GM18505 (cell line): ENCODE data around the gene RHCE.
"Not testable (repeated sequence)": the region's sequence is repeated elsewhere in the genome, so short reads cannot be mapped to it uniquely, and the experiment has no call there.

Source experiments
- ATAC-seq: cut with Tn5 transposase; IDR thresholded peaks from one replicate; pipeline ENCODE4 v1.9.1; 2021; ENCODE audit not compliant: unreplicated experiment
- POLR2A ChIP-seq: IDR thresholded peaks from 4 replicates; pipeline ENCODE4 v1.6.1; 2011; ENCODE audit warnings: borderline replicate concordance; ENCODE audit not compliant: insufficient read depth, insufficient read length; ENCODE audit errors: extremely low read depth

RHCE gene

DNA sequence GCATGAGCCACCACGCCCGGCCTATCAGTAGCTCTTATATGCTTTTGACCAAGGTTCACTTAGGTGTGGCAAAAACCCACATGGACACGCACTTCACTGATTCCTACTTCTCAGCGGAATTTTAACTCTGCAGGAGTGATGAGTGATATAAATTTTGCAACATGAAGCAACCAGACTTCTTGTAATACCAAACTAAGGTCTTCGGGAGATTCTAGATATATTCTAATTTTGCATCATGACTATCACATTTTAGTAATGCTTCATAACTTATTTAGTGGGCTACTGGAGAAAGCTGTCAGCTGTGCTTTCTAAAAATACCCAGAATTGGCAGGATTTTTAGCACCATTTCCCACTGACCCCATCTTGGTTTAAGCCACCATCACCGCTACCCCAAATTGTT lies 27.8 kb downstream of the RHCE start:
- no peak for TF ChIP-seq POLR2A
- ATAC-seq: no peak

DNA sequence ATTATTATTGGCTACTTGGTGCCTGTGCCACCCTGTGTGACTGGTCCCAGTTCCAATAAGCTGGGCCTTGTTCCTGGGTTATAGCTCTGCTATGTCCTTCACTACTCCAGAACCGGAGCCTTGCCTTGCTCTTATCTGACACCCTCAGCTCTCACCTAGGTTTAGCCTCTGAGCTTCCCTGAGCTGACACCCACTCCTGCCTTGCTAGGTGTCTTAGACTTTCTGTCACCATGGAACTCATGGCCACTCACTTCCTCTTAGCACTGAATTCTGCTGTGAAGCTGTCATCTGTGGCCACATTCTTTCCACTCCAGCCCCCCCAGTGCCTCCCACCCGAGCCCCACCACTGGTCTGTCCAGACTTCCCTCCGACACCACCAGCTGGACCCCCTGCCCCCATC lies 30.9 kb downstream of the RHCE start:
- ATAC-seq: not testable (repeated sequence)

DNA sequence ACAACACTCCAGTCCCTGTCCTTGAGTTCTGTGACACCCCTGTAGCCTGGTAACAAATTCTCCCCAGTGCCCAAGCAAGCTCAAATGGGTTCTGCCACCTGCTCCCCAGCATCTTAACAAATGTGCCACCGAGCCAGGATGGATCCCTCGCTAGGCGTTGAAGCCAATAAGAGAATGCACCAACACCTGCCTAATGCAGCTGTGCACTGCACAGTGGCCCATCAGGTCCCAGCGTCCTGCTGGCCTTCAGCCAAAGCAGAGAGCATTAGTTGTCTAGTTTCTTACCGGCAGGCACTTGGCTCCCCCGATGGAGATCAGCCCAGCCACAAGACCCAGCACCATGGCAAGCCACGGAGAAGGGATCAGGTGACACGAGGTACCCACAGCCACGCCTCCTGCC lies 31.9 kb downstream of the RHCE start:
- not testable (repeated sequence) for ATAC-seq

DNA sequence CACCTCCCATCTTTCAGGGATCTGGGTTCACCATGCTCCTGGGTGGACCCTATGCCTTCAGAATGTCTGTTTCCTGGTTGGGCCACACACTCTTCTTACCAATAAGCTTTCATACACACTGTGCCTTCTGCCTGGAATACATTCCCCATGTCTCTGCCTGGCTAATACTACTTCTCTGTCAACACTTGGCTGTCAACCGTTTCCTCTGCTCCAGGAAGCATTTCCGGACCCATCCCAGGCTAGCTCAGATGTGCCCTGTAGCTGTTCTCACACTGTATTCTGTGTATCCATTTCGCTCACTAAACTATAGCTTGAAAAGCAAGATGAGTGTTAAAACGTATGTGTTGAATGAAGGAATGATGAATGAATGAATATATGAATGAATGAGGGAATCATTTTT lies 33.5 kb downstream of the RHCE start:
- ATAC-seq: not testable (repeated sequence)

DNA sequence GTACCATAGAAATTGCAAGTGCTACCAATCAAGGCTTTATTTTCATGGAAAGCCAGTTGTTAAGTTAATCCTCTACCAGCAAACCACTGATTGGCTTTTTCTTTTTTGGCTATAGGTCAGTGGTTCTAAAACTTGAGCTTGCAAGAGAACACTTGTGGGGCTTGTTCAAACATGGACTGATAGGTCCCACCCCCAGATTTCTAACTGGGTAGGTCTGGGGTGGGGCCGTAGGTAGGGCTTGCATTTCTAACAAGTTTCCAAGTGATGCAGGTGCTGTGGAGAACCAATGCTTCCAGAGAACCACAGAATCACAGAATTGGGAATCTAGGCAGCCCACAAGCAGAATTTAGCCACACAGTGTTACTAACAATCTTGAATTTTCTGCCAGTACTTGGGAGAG lies 36.8 kb downstream of the RHCE start:
- ATAC-seq: not testable (repeated sequence)

DNA sequence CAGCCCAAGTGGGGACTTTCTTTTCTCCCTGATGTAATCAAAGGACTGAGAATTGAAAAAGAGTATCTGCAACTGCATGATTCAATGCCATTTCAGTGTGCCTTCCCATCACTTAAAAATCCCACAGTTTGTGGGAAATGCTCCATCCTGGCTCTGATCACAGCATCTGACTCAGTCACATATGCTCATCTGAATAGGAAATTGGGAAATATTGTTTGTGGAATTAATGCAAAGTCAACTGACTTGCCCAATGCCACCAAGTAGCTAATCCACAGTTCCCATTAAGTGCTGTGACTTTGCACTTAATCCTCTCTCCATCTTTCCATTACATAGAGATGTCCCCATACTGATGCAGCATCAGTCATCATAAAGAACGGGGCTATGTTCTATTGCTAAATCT lies 37.5 kb downstream of the RHCE start:
- ATAC-seq: not testable (repeated sequence)

DNA sequence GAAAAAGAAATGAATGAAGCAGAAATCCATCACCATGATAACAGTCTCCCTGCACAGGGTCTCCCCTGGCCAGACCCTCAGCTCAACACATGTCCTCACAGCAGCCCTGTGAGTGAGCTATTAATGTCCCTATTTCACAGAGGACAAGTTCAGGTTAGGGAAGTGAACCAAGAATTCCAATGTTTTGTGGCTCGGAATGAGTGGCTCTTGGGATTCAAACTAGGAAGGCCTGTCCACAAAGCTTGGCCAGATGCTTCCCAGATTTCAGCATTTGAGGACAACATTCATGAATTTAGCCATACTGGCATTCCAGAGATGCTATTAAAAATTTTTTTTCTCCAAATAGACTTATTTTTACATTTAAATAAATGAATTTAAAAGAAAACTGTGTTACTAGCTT lies 38.1 kb downstream of the RHCE start:
- ATAC-seq: not testable (repeated sequence)

DNA sequence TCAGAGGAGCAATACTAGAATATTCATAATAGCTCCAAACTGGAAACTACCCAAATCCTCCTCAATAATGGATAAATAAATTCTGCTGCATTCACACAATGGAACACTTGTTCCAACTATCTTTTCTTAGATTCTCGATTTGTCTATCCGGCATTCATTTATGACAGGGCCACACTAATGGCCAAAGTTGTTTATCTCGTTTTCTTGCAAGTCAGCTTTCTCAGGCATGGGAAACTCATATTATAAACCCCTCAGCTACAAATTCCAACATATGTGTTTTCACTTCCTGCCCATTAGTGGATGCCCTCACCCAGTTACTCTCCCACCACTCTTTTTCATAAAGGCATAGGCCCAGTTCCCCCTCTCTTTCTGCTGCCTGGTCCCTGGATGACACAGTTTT lies 42.3 kb downstream of the RHCE start:
- ATAC-seq: not testable (repeated sequence)

DNA sequence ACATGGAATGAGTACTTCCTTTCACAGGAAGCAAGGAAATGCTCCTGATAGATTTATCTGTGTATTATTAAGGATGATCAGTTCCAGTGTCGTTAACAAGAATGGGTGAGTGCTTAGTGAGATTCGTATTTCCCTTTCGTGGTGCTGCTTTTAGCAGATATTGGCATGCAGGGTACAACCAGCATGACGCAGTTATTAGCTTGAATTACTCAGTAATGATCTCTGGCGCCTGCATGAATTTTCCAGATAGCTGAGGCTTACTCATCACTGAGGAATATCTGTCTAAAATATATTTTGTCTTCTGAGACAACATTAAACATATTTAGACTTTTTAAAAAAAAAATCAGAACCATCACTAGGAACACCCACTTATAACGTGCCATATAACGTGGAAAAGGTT lies 48.9 kb downstream of the RHCE start:
- not testable (repeated sequence) for ATAC-seq

DNA sequence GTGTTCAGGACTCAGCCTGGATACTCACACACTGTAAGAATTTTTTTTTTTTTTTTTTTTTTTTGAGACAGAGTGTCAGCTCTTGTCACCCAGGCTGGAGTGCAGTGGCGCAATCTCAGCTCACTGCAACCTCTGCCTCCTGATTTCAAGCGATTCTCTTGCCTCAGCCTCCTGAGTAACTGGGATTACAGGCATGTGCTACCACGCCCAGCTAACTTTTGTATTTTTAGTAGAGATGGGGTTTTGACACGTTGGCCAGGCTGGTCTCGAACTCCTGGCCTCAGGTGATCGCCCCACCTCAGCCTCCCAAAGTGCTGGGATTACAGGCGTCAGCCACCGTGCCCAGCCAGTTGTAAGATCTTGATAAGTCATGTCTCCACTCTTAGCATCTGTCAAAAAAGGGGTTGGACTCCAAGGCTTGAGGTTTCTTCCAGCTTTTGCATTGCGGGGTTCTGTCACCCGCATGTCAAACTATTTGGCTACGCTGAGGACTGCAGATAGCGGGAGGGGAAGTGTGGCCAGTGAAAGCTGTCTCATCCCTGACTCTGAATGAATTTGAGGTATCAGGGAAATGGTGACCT lies 50.8 kb downstream of the RHCE start:
- ATAC-seq: not testable (repeated sequence)

DNA sequence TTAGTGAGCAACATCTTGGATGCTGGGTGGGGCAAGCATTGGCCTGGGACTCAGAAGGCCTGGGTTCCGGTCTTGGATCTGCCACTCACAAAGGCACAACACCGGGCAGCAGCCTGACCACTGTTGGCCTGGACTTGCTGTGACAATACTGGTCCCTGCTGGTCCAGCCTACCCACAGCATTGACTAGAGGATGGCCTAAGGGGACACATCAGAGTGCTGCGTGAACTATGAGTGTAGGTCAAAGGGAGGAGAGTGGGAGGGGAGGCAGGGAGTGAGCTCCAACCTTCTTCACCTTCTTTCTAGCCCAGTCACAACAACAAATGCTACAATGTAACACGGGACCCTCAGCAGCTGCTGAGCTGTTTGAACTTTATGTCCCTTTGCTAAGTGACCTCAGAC lies 51.4 kb downstream of the RHCE start:
- no peak for ATAC-seq
- no peak for TF ChIP-seq POLR2A

DNA sequence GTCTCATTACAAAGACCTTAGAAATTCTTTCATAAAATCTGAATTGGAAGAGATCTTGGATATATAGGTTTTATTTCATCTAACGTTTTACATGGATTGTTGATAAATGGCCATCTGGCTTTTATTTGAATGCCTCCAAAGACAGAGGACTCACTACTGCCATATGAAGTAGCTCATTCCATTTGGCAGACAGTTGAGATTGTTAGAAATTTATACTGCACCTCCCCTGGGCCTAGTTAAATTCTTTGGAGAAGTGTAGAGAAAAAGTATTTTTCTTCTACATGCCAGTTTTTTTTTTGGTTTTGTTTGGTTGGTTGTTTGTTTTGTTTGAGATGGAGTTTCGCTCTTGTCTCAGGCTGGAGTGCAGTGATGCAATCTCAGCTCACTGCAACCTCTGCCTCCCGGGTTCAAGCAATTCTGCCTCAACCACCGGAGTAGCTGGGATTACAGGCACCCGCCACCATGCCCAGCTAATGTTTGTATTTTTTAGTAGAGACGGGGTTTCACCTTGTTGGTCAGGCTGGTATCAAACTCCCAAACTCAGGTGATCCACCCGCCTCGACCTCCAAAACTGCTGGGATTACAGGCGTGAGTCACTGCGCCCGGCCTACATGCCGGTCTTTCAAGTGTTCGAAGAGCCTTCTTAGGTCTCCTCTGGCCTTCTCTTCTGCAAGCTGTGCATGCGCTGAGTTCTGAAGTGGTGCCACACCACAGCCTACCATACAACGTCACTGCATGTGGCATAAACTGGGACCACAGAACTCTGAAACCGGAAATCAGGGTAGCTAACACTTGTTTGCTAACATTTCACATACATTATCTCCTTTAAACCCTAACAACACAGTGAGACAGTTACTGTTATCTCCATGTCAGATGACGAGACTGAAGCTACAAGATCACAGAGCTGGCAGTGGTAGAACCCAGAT lies 57.7 kb downstream of the RHCE start:
- ATAC-seq: not testable (repeated sequence)

DNA sequence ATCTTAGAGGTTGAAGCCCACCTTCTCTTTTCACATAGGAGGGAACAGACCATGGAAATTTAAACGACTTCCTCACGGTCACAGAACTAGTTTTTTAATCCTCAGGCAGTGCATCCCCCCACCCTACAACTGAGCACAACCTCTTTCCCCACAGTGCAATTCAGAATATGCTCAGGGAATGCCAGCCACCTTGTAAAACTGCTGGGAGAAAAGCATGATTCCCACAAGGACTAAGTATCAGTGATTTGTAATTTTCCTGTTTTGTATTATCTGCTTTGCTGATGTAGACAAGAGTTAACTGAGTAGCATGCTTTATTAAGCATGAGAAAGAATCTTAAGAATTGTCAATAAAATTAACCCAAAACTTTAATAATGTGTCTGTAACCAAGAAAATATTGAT lies 58.7 kb downstream of the RHCE start:
- ATAC-seq: no peak
- TF ChIP-seq POLR2A: no peak

DNA sequence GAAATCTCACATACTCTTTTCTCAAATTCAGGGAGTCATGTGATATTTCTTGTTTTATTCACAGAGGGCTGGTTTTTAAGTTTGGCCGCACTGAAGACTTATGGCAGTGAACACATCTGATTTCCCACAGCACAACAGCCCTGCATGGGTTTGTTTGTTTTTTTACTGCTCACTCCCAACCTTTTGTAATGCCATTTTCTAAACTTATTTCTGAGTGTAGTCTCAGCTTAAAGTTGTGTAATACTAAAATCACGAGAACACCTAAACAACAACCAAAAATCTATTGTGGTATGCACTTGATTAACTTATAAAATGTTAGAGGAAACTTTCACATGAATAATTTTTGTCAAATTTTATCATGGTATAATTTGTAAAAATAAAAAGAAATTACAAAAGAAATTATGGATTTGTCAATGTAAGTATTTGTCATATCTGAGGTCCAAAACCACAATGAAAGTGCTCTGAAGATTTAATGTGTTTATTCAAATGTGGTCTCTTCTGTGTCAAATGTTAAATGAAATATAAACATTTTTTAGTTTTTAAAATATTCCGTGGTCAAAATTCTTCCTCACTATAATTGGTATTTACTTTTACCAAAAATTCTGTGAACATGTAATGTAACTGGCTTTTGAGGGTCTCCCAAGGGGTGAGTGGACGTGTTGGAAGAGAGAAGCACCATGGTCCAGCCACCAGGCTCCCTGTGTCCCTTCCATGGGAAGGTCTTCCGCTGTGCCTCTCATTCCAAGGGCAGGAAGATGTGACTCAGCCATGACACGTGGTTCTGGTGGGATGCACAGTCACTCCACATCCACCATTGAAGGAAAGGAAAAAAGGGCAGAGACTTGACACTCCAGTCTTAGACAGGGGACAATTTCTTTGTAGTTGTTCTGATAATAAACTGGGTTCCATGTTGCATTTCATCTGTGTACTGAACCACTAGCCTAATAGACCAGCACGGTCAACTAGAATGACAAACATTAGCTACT lies 59.7 kb downstream of the RHCE start:
- ATAC-seq: no peak
- no peak for TF ChIP-seq POLR2A

DNA sequence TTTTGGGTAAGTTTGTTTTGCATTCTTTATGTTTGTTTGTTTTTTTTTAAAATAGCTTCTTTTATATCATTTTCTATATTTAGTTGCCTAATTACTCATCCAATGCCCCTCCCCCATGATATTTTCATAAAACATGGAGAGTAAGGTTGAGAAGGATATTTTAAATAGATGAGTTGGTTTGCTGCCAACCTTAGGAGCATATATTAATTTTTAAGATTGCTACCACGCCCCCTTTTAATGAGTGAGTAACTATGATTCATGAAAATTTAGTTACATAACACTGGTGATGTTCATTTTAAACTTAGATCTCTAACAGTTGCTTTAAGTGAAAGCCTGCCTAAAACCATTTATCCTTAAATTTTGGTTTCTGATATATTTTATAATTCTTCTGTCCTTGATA lies 63.8 kb downstream of the RHCE start:
- TF ChIP-seq POLR2A: no peak
- ATAC-seq: no peak
